Measurements from ENCODE around the gene ACBD7.
A peak's percentile ranks its signal among the peaks of the same experiment; 100 is the strongest.

ACBD7 gene

GRCh38 chr10:15088428-15089261 is at the start of gene ACBD7:
Gene ACBD7, minus strand, starts transcription at chr10:15088776. Its CDS starts 48 bp downstream, at chr10:15088728.
- DNase-seq, result peak; percentile 15

GRCh38 chr10:15137636-15138035 is 49.1 kb upstream of the ACBD7 start:
- no peak for DNase-seq

- DNase-seq, result no peak
These were observed 48.4 kb upstream of the ACBD7 start for GRCh38 chr10:15137036-15137359.

- no peak for DNase-seq
These were observed 47.8 kb upstream of the ACBD7 start for GRCh38 chr10:15136129-15137035.

- DNase-seq, result no peak
These were observed 42.8 kb upstream of the ACBD7 start for GRCh38 chr10:15131330-15131729.

GRCh38 chr10:15124908-15125307 is 36.3 kb upstream of the ACBD7 start:
- no peak for DNase-seq

GRCh38 chr10:15124190-15124589 is 35.6 kb upstream of the ACBD7 start:
- DNase-seq, result no peak

- DNase-seq, result no peak
These were observed 35.2 kb upstream of the ACBD7 start for GRCh38 chr10:15123749-15124184.

- DNase-seq, result no peak
These were observed 34.0 kb upstream of the ACBD7 start for GRCh38 chr10:15122477-15123030.

GRCh38 chr10:15121707-15122106 is 33.1 kb upstream of the ACBD7 start:
- no peak for DNase-seq

GRCh38 chr10:15120523-15120922 is 31.9 kb upstream of the ACBD7 start:
- DNase-seq, result no peak

GRCh38 chr10:15118615-15119014 is 30.0 kb upstream of the ACBD7 start:
- no peak for DNase-seq

GRCh38 chr10:15116225-15116624 is 27.6 kb upstream of the ACBD7 start:
- DNase-seq, result no peak

- DNase-seq, result no peak
These were observed 25.2 kb upstream of the ACBD7 start for GRCh38 chr10:15113766-15114165.

- DNase-seq, result no peak
These were observed 24.1 kb upstream of the ACBD7 start for GRCh38 chr10:15112657-15113056.

GRCh38 chr10:15106352-15107013 is 17.9 kb upstream of the ACBD7 start:
- DNase-seq, result no peak

GRCh38 chr10:15103513-15103912 is 14.9 kb upstream of the ACBD7 start:
- DNase-seq, result no peak

- no peak for DNase-seq
These were observed 11.3 kb upstream of the ACBD7 start for GRCh38 chr10:15099886-15100285.

- DNase-seq, result peak; percentile 71
These were observed 8.6 kb upstream of the ACBD7 start, which contains the start of gene RPP38 for GRCh38 chr10:15097011-15097812. Gene RPP38, plus strand, starts transcription at chr10:15097355. Its CDS starts 5,960 bp downstream, at chr10:15103315.

- no peak for DNase-seq
These were observed 8.1 kb upstream of the ACBD7 start for GRCh38 chr10:15096661-15097010.

- DNase-seq, result no peak
These were observed 4.4 kb upstream of the ACBD7 start for GRCh38 chr10:15092855-15093408.

- DNase-seq, result no peak
These were observed 2.8 kb upstream of the ACBD7 start for GRCh38 chr10:15091418-15091817.
